ENCODE data around the gene SEC14L2.

SEC14L2 gene

DNA sequence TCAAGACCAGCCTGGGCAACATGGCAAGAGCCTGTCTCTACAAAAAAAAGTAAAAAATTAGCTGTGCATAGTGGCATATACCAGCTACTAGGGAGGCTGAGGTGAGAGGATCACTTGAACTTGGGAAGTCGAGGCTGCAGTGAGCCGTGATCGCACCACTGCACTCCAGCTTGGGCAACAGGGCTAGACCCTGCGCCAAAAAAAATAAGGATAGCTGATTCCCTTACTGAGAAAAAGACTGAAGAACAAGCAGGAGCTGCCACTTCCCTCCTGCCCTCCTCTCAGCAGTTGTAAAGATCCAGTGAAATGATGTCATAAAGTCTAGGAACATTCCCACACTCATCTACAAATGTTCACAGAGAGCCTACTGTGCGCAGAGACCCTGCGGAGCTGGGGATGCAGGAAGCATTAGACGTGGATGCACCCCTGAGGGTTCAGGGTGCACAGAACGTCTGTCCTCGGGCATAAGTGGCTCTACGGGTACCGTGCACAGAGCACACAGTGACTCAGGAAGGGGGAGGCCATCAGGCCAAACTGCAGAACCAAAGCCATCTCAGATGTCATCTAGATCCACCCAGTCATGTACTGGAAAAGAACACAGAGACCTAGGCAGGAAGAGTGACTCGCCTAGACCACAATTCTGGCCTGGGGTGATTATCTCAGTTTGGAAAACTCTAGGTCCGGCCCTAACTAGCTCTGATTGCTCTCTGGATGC is 11.7 kb downstream of the SEC14L2 start:
- TF ChIP-seq GATA3 (IDR thresholded peaks at IDR 0.05; ENCODE audit: low read depth, low read length) (no peak), GATA2 (IDR thresholded peaks at IDR 0.05; ENCODE audit: low read depth, low read length) (no peak)

GRCh38 chr22:30411780-30412179 is 15.0 kb downstream of the SEC14L2 start:
- no peak for TF ChIP-seq GATA3 (IDR thresholded peaks at IDR 0.05; ENCODE audit: low read depth, low read length)
- no peak for TF ChIP-seq GATA2 (IDR thresholded peaks at IDR 0.05; ENCODE audit: low read depth, low read length)

GRCh38 chr22:30413001-30413400 is 16.2 kb downstream of the SEC14L2 start:
- TF ChIP-seq GATA2 (IDR thresholded peaks at IDR 0.05; ENCODE audit: low read depth, low read length): no peak
- no peak for TF ChIP-seq GATA3 (IDR thresholded peaks at IDR 0.05; ENCODE audit: low read depth, low read length)

- TF ChIP-seq GATA2 (IDR thresholded peaks at IDR 0.05; ENCODE audit: low read depth, low read length) (no peak), GATA3 (IDR thresholded peaks at IDR 0.05; ENCODE audit: low read depth, low read length) (no peak)
Measured at GRCh38 chr22:30413745-30414524, 17.1 kb downstream of the SEC14L2 start.

DNA sequence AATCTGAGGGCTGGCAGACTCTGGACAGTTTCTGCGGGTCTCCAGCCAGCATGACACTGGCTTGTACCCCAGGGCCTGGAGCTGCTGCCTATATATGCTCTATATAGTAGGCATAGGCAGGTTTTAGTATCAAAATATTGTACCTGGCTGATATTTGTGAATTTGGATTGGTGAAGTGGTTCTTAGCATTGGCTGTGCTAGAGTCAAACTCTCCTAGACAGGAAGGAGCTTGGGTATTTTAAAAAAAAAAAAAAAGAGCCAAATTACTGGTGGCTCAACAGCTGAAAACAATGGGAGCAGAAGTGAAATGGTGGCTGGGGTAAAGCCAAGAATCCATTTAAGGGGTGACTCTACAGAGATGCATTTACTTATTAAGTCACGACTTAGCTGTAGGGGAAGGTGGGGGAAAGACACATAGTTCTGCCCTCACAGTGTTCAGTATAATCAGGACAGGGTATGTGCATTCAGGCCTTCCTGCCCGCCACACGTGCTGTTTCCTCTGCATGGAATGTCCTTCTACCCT is 17.8 kb downstream of the SEC14L2 start:
- TF ChIP-seq GATA2 (IDR thresholded peaks at IDR 0.05; ENCODE audit: low read depth, low read length) (no peak), GATA3 (IDR thresholded peaks at IDR 0.05; ENCODE audit: low read depth, low read length) (no peak)

GRCh38 chr22:30416403-30416802 is 19.6 kb downstream of the SEC14L2 start:
- TF ChIP-seq GATA2 (IDR thresholded peaks at IDR 0.05; ENCODE audit: low read depth, low read length): no peak
- no peak for TF ChIP-seq GATA3 (IDR thresholded peaks at IDR 0.05; ENCODE audit: low read depth, low read length)

GRCh38 chr22:30416837-30417236 is 20.0 kb downstream of the SEC14L2 start:
- TF ChIP-seq GATA3 (IDR thresholded peaks at IDR 0.05; ENCODE audit: low read depth, low read length) (no peak), GATA2 (IDR thresholded peaks at IDR 0.05; ENCODE audit: low read depth, low read length) (no peak)

DNA sequence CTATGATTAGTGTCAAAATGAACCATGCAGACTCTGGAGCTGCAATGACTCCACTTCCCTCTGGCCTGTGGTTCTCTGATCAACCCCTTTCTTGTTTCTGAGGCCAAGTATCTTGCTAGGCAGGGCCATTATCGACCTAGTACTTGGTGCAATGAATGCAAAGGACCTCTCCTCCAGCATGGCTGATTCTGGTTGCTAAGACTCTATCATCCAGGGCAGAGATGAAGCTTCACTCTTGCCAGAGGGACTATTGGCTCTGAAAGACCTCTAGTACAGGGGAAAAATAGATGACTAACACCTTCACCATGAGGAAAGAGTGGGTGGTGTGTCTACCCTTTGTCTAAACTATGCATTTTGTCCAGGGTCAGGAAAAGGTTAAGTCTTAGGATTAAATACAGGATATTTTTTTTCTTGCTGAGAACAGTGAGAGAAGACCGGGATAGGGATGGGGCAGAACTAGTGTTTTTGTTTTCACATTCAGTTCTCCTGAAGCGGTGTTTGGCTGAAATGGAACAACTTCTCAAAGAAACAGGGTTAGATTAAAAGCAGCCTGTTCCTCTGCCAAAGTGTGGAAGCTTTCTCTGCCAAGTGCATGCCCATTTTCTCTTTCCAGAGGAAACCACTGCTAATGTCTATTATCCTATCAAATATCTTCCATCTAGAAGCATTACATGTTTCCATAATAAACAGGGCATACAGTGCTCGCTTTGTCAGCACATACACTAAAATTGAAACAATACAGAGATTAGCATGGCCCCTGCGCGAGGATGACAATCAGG is 23.7 kb downstream of the SEC14L2 start:
- no peak for TF ChIP-seq GATA2 (IDR thresholded peaks at IDR 0.05; ENCODE audit: low read depth, low read length)

GRCh38 chr22:30421695-30422480 is 25.1 kb downstream of the SEC14L2 start:
- TF ChIP-seq GATA2 (IDR thresholded peaks at IDR 0.05; ENCODE audit: low read depth, low read length): no peak
- TF ChIP-seq GATA3 (IDR thresholded peaks at IDR 0.05; ENCODE audit: low read depth, low read length): no peak

DNA sequence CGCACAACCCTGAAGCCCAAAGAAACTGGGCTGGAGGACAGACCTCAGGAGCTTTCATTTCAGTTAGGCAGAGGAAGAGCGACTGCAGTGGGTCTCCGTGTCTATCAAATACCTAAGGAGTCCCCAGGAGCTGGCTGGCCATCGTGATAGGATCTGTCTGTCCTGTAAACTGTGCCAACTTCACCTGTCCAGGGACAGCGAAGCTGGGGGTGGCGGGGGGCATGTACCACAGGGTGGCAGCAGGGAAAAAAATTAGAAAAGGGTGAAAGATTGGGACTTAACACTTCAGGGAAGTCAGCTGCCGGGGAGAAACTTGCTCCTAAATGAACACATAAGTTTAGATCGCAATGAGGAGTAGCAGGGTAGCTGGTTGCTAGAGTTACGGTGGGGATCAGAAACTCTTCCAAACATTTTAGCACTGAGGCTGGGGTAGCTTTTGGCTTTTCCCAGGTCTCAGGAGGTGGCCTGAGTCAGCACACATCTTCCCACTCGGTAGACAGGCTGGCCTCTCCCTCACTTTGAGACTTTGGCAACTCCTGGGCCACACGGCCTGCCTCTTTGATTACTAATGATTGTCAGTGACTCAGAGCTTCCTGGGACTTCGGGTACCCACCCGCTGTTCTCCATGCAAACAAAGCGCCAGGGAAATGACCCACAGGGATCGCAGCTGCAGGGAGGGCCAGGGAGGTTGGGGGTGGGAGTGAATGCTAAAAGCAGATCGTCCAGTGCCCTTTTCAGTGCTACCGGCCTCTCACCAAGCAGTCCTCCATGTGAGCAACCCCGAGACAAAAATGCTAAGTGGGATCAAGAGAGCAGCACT is 25.9 kb downstream of the SEC14L2 start:
- TF ChIP-seq GATA2 (IDR thresholded peaks at IDR 0.05; ENCODE audit: low read depth, low read length) (no peak), GATA3 (IDR thresholded peaks at IDR 0.05; ENCODE audit: low read depth, low read length) (no peak)

DNA sequence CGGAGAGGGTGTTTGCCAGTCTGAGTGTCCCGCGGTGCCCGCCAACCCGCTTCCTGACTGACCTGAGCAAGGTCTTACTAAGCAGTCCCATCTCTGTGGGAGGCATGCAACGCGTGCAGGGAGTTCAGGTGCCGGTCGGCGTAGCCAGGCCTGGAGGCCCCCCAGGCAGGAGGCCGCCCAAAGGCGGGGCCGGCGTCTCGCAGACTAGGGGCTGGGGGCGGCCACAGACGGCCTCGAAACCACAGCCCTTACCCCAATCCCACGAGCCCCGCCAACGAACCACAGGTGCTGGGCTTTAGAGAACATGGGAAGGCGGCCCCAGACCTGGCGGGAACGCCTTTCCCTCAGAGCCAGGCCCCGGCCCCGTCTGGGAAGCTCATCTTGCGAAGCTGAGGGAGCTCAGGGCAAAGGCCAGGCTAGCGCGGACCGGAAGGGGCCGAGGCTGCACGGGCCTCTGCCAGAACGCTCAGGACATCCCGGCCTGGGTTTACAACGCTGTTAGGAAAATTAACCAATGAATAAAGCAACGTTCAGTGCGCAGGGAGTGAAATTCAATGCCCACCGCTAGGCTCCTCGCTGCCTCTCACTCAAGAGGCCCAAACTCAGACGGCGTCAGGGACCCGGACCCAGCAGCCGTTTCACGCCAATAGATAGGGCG is 26.6 kb downstream of the SEC14L2 start:
- no peak for TF ChIP-seq GATA2 (IDR thresholded peaks at IDR 0.05; ENCODE audit: low read depth, low read length)
- no peak for TF ChIP-seq GATA3 (IDR thresholded peaks at IDR 0.05; ENCODE audit: low read depth, low read length)

GRCh38 chr22:30423959-30424533 is 27.2 kb downstream of the SEC14L2 start:
- TF ChIP-seq GATA2 (IDR thresholded peaks at IDR 0.05; ENCODE audit: low read depth, low read length): no peak; the same call in 1 of the 2 replicates
- no peak for TF ChIP-seq GATA3 (IDR thresholded peaks at IDR 0.05; ENCODE audit: low read depth, low read length)

Measured in SH-SY5Y (cell line).